ENCODE data around the gene THTPA. TPM values are rescaled to one million over a fixed set of nuclear protein-coding genes. Genes with fewer than 3 reads are reported as not detected.

Gene THTPA
- total RNA-seq, 1 experiment from 2014 or later = 18.3 TPM

DNA sequence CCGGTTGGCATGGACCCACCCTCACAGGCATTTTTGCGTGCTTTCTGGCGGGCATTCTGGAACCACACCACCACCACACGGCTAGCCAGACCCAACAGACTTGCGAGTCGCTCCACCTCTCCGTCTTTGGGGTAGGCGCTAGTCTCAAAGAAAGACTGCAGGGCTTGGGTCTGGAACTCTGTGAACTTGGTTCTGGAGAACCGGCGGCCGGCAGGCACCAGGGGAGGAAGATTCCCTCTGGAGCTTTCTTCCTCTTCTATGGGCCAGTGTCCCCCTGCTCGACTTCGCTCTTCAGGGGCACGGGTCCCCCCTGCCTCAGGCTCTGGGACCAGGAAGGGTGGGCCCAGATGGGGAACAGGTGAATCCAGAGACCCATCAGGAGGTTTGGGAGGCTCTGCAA, 31.1 kb upstream of the THTPA start:
- Mint-ChIP-seq H3K9me3 (ENCODE audit: low read depth, unreplicated experiment) (no peaks in the 10 kb centered on the region), H3K36me3 (ENCODE audit: insufficient read depth, unreplicated experiment) (no peaks in the 10 kb centered on the region), H3K4me3 (ENCODE audit: low read depth, unreplicated experiment) (no peak overlapping the region), H3K27ac (ENCODE audit: unreplicated experiment) (no peak overlapping the region), H3K4me1 (ENCODE audit: low read depth, unreplicated experiment) (no peaks in the 10 kb centered on the region), H3K27me3 (ENCODE audit: unreplicated experiment) (peaks cover 19% of the 10 kb centered on the region)
- no peak for TF ChIP-seq CTCF (IDR thresholded peaks at IDR 0.05; ENCODE audit: unreplicated experiment)
- DNase-seq = no peak
- no TSS peak for BruUV-seq (replicated peaks)
- intact Hi-C loops (cut with micrococcal nuclease; ENCODE audit: unreplicated experiment) = no loop called here
- CTCF ChIA-PET = no interaction called here

DNA sequence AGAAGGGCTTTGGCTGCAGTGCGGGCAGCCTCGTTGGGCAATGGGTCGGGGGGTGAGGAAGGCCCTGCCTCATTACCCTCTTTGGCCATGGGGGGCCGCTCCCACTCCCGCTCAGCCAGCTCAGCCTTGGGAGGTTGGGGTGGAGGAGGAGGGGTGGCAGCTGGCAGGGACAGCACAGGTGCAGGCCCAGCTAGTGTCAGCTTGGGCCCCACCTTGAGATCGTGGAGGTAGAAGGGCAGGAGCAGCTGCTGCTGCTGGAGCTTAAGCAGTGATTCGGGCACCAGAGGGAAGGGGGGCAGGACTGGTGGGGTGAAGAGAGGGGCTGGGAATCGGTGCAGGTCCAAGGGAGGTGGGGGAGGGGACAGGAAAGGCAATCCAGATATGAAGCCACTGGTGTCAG, 30.5 kb upstream of the THTPA start:
- CTCF ChIA-PET = no interaction called here
- H3K36me3 Mint-ChIP-seq (ENCODE audit: insufficient read depth, unreplicated experiment) = no peaks in the 10 kb centered on the region
- no peaks in the 10 kb centered on the region for H3K4me1 Mint-ChIP-seq (ENCODE audit: low read depth, unreplicated experiment)
- no peak overlapping the region for H3K27ac Mint-ChIP-seq (ENCODE audit: unreplicated experiment)
- TF ChIP-seq CTCF (IDR thresholded peaks at IDR 0.05; ENCODE audit: unreplicated experiment) = no peak
- no peak overlapping the region for H3K4me3 Mint-ChIP-seq (ENCODE audit: low read depth, unreplicated experiment)
- H3K27me3 Mint-ChIP-seq (ENCODE audit: unreplicated experiment) = peaks cover 12% of the 10 kb centered on the region
- BruUV-seq (replicated peaks) = no TSS peak
- intact Hi-C loops (cut with micrococcal nuclease; ENCODE audit: unreplicated experiment) = no loop called here
- DNase-seq = no peak
- no peaks in the 10 kb centered on the region for H3K9me3 Mint-ChIP-seq (ENCODE audit: low read depth, unreplicated experiment)

DNA sequence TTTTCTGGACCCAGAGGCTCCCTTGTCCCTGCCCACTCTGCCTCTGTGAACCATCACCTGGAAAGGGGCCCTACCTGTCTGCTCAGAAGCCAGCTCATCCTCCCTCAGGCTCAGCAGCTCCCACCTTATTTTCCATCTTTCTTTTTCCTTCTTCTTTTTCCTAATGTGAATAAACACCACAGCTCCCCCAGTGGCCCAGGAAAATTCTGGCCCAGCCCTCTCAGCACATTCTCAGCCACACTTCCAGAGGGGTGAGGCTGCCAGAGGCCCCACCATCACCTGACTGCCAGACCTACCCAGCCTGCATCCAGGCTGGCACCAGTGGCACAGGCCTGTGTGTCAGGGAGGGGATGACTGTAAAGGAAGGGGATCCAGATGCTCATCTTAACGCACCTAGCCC, 27.5 kb upstream of the THTPA start:
- CTCF ChIA-PET = no interaction called here
- Mint-ChIP-seq H3K9me3 (ENCODE audit: low read depth, unreplicated experiment) (no peaks in the 10 kb centered on the region), H3K4me1 (ENCODE audit: low read depth, unreplicated experiment) (no peaks in the 10 kb centered on the region), H3K27me3 (ENCODE audit: unreplicated experiment) (no peaks in the 10 kb centered on the region), H3K36me3 (ENCODE audit: insufficient read depth, unreplicated experiment) (no peaks in the 10 kb centered on the region), H3K27ac (ENCODE audit: unreplicated experiment) (no peak overlapping the region), H3K4me3 (ENCODE audit: low read depth, unreplicated experiment) (no peak overlapping the region)
- peak; percentile 9 for DNase-seq
- intact Hi-C loops (cut with micrococcal nuclease; ENCODE audit: unreplicated experiment) = no loop called here
- no TSS peak for BruUV-seq (replicated peaks)
- no peak for TF ChIP-seq CTCF (IDR thresholded peaks at IDR 0.05; ENCODE audit: unreplicated experiment)

DNA sequence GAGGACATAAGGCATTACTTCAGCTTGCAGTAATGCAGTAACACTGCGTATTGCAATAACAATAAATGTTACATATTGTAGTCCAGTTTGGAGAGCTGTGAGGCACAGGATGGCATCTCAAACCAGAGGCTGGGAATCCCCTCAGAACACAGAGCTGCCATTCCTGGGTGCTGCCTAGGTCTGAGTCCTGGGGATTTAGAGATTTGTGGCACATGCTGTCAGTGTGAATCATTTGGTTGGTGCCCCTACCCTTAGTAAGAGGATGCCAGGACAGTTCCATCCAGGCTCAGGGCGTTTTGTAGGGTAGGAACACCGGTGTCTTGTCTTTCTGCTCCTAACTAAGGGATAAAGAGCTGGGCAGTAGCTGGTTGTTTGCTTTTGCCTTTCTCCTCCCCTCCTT, 27.1 kb upstream of the THTPA start:
- no TSS peak for BruUV-seq (replicated peaks)
- H3K27ac Mint-ChIP-seq (ENCODE audit: unreplicated experiment) = no peak overlapping the region
- H3K4me3 Mint-ChIP-seq (ENCODE audit: low read depth, unreplicated experiment) = no peak overlapping the region
- CTCF ChIA-PET = no interaction called here
- intact Hi-C loops (cut with micrococcal nuclease; ENCODE audit: unreplicated experiment) = no loop called here
- no peak for DNase-seq
- no peaks in the 10 kb centered on the region for H3K27me3 Mint-ChIP-seq (ENCODE audit: unreplicated experiment)
- TF ChIP-seq CTCF (IDR thresholded peaks at IDR 0.05; ENCODE audit: unreplicated experiment) = no peak
- no peaks in the 10 kb centered on the region for H3K4me1 Mint-ChIP-seq (ENCODE audit: low read depth, unreplicated experiment)
- no peaks in the 10 kb centered on the region for H3K36me3 Mint-ChIP-seq (ENCODE audit: insufficient read depth, unreplicated experiment)
- no peaks in the 10 kb centered on the region for H3K9me3 Mint-ChIP-seq (ENCODE audit: low read depth, unreplicated experiment)
